ENCODE data around the gene NODAL.

NODAL gene

GRCh38 chr10:70405037-70405824, 36.2 kb downstream of the NODAL start:
- H3K79me2 ChIP-seq (ENCODE audit: control insufficient read depth, insufficient read depth, low read length, unreplicated experiment), result peaks cover 46% of the 10 kb centered on the region
- H3K4me3 ChIP-seq (ENCODE audit: low read depth, low read length), result peak overlapping the region; percentile 87
- peak overlapping the region; percentile 65 for H3K27ac ChIP-seq (ENCODE audit: low read depth, low read length)
- no peaks in the 10 kb centered on the region for H3K36me3 ChIP-seq (ENCODE audit: insufficient read depth, low read length)
- H3K27me3 ChIP-seq (ENCODE audit: insufficient read depth, low read length), result no peaks in the 10 kb centered on the region
- no peak overlapping the region for H2AFZ ChIP-seq (ENCODE audit: low read length, unreplicated experiment)
- peaks cover 16% of the 10 kb centered on the region for H3K4me1 ChIP-seq (ENCODE audit: control insufficient read depth, insufficient read depth, low read length, unreplicated experiment)

GRCh38 chr10:70404787-70405036, 36.8 kb downstream of the NODAL start:
- H2AFZ ChIP-seq (ENCODE audit: low read length, unreplicated experiment), result no peak overlapping the region
- peaks cover 16% of the 10 kb centered on the region for H3K4me1 ChIP-seq (ENCODE audit: control insufficient read depth, insufficient read depth, low read length, unreplicated experiment)
- no peaks in the 10 kb centered on the region for H3K36me3 ChIP-seq (ENCODE audit: insufficient read depth, low read length)
- H3K4me3 ChIP-seq (ENCODE audit: low read depth, low read length), result peak overlapping the region; percentile 87
- H3K27me3 ChIP-seq (ENCODE audit: insufficient read depth, low read length), result no peaks in the 10 kb centered on the region
- H3K79me2 ChIP-seq (ENCODE audit: control insufficient read depth, insufficient read depth, low read length, unreplicated experiment), result peaks cover 42% of the 10 kb centered on the region
- peak overlapping the region; percentile 65 for H3K27ac ChIP-seq (ENCODE audit: low read depth, low read length)

- peak within 1 kb of the TSS; percentile 85 for H2AFZ ChIP-seq (ENCODE audit: low read length, unreplicated experiment)
- H3K36me3 ChIP-seq (ENCODE audit: insufficient read depth, low read length), result no peaks in the 10 kb centered on the region
- H3K27me3 ChIP-seq (ENCODE audit: insufficient read depth, low read length), result no peaks in the 10 kb centered on the region
- peak within 1 kb of the TSS; percentile 65 for H3K27ac ChIP-seq (ENCODE audit: low read depth, low read length)
- peaks cover 16% of the 10 kb centered on the region for H3K4me1 ChIP-seq (ENCODE audit: control insufficient read depth, insufficient read depth, low read length, unreplicated experiment)
- H3K79me2 ChIP-seq (ENCODE audit: control insufficient read depth, insufficient read depth, low read length, unreplicated experiment), result peaks cover 37% of the 10 kb centered on the region
- peak within 1 kb of the TSS; percentile 87 for H3K4me3 ChIP-seq (ENCODE audit: low read depth, low read length)
Observed at GRCh38 chr10:70404036-70404786, 37.3 kb downstream of the NODAL start, which contains the start of gene EIF4EBP2. Gene EIF4EBP2, plus strand, starts transcription at chr10:70404145. Its CDS starts 257 bp downstream, at chr10:70404402.

- Histone ChIP-seq H3K36me3 (ENCODE audit: insufficient read depth, low read length) (no peaks in the 10 kb centered on the region), H3K79me2 (ENCODE audit: control insufficient read depth, insufficient read depth, low read length, unreplicated experiment) (peaks cover 31% of the 10 kb centered on the region), H3K27ac (ENCODE audit: low read depth, low read length) (no peak overlapping the region), H2AFZ (ENCODE audit: low read length, unreplicated experiment) (peak overlapping the region; percentile 85), H3K4me1 (ENCODE audit: control insufficient read depth, insufficient read depth, low read length, unreplicated experiment) (peaks cover 12% of the 10 kb centered on the region), H3K27me3 (ENCODE audit: insufficient read depth, low read length) (no peaks in the 10 kb centered on the region), H3K4me3 (ENCODE audit: low read depth, low read length) (peak overlapping the region; percentile 87)
Observed at GRCh38 chr10:70403483-70404035, 37.9 kb downstream of the NODAL start.

GRCh38 chr10:70399177-70399576, 42.3 kb downstream of the NODAL start:
- Histone ChIP-seq H3K4me1 (ENCODE audit: control insufficient read depth, insufficient read depth, low read length, unreplicated experiment) (no peaks in the 10 kb centered on the region), H3K27ac (ENCODE audit: low read depth, low read length) (no peak overlapping the region), H3K36me3 (ENCODE audit: insufficient read depth, low read length) (no peaks in the 10 kb centered on the region), H2AFZ (ENCODE audit: low read length, unreplicated experiment) (no peak overlapping the region), H3K4me3 (ENCODE audit: low read depth, low read length) (no peak overlapping the region), H3K79me2 (ENCODE audit: control insufficient read depth, insufficient read depth, low read length, unreplicated experiment) (peaks cover 1% of the 10 kb centered on the region), H3K27me3 (ENCODE audit: insufficient read depth, low read length) (no peaks in the 10 kb centered on the region)

GRCh38 chr10:70396140-70396539, 45.3 kb downstream of the NODAL start:
- no peaks in the 10 kb centered on the region for H3K36me3 ChIP-seq (ENCODE audit: insufficient read depth, low read length)
- H2AFZ ChIP-seq (ENCODE audit: low read length, unreplicated experiment), result no peak overlapping the region
- H3K4me1 ChIP-seq (ENCODE audit: control insufficient read depth, insufficient read depth, low read length, unreplicated experiment), result no peaks in the 10 kb centered on the region
- 0 out of 2 replicates have a peak, but pooled peaks cover 5% of the 10 kb centered on the region for H3K27me3 ChIP-seq (ENCODE audit: insufficient read depth, low read length)
- no peaks in the 10 kb centered on the region for H3K79me2 ChIP-seq (ENCODE audit: control insufficient read depth, insufficient read depth, low read length, unreplicated experiment)
- no peak overlapping the region for H3K27ac ChIP-seq (ENCODE audit: low read depth, low read length)
- no peak overlapping the region for H3K4me3 ChIP-seq (ENCODE audit: low read depth, low read length)

GRCh38 chr10:70391654-70392053, 49.8 kb downstream of the NODAL start:
- H3K27me3 ChIP-seq (ENCODE audit: insufficient read depth, low read length), result peaks cover 9% of the 10 kb centered on the region; the same call in 1 of the 2 replicates
- no peak overlapping the region for H2AFZ ChIP-seq (ENCODE audit: low read length, unreplicated experiment)
- H3K36me3 ChIP-seq (ENCODE audit: insufficient read depth, low read length), result no peaks in the 10 kb centered on the region
- no peak overlapping the region for H3K4me3 ChIP-seq (ENCODE audit: low read depth, low read length)
- no peaks in the 10 kb centered on the region for H3K79me2 ChIP-seq (ENCODE audit: control insufficient read depth, insufficient read depth, low read length, unreplicated experiment)
- no peak overlapping the region for H3K27ac ChIP-seq (ENCODE audit: low read depth, low read length)
- no peaks in the 10 kb centered on the region for H3K4me1 ChIP-seq (ENCODE audit: control insufficient read depth, insufficient read depth, low read length, unreplicated experiment)

All from ACC112 (cell line).